Upper lobe of right lung (tissue), 1 donor: ENCODE results near the gene TDRD10. TPM values are rescaled to one million over a fixed set of nuclear protein-coding genes. Genes with fewer than 3 reads are reported as not detected.
"Not testable (repeated sequence)": the region's sequence is repeated elsewhere in the genome, so short reads cannot be mapped to it uniquely, and the experiment has no call there.

Experiments used
- ATAC-seq: fragments of 200-7000 bp; cut with Tn5 transposase; one replicate; pipeline ENCODE4 v1.9.1; 2020; ENCODE audit warnings: mild to moderate bottlenecking, moderate library complexity
- DNase-seq: peaks from one replicate; pipeline ENCODE4 v3.0.0-alpha.2; 2020
- H3K27ac ChIP-seq: fragments of 200-600 bp; one replicate; pipeline ENCODE4 v1.8.0; 2022
- H3K27me3 ChIP-seq: fragments of 200-600 bp; one replicate; pipeline ENCODE4 v1.8.0; 2022; ENCODE audit warnings: mild to moderate bottlenecking
- H3K36me3 ChIP-seq: fragments of 200-600 bp; one replicate; pipeline ENCODE4 v1.8.0; 2022
- H3K4me1 ChIP-seq: fragments of 200-600 bp; one replicate; pipeline ENCODE4 v1.8.0; 2022
- H3K4me3 ChIP-seq: fragments of 200-600 bp; one replicate; pipeline ENCODE4 v1.8.0; 2022; ENCODE audit warnings: mild to moderate bottlenecking
- H3K9me3 ChIP-seq: fragments of 200-600 bp; one replicate; pipeline ENCODE4 v1.8.0; 2022
- intact Hi-C: fragments of 100-400 bp; cut with DNase I; formaldehyde crosslinking; loops from one replicate; pipeline ENCODE4 v1.11.0; 2022
- total RNA-seq: library from RNA; stranded (reverse); fragmentation: NEBNext Ultra II Directional; extraction: Animal tissue kit (Norgen Biotek cat#: 25700); gene quantifications from one replicate; pipeline ENCODE4 v1.2.1, GENCODE V29; 2021
- TF ChIP-seq, protein P1 (sequence below): fragments of 200-600 bp; IDR thresholded peaks from one replicate; pipeline ENCODE4 v1.8.0; 2022; ENCODE audit warnings: antibody characterized with exemption
- donor health status: DM: no; HTN: yes; CAD: no; lungs with severe emphysema.

The TDRD10 gene
- total RNA-seq, 1 donor from 2014 or later, result 21.7 TPM

GRCh38 chr1:154481053-154481452 is 21.0 kb upstream of the TDRD10 start:
- no peak overlapping the region for H3K4me3 ChIP-seq
- H3K9me3 ChIP-seq, result no peaks in the 10 kb centered on the region
- ATAC-seq (no peak), DNase-seq (no peak)
- H3K27me3 ChIP-seq, result no peaks in the 10 kb centered on the region
- TF ChIP-seq, protein P1, sequence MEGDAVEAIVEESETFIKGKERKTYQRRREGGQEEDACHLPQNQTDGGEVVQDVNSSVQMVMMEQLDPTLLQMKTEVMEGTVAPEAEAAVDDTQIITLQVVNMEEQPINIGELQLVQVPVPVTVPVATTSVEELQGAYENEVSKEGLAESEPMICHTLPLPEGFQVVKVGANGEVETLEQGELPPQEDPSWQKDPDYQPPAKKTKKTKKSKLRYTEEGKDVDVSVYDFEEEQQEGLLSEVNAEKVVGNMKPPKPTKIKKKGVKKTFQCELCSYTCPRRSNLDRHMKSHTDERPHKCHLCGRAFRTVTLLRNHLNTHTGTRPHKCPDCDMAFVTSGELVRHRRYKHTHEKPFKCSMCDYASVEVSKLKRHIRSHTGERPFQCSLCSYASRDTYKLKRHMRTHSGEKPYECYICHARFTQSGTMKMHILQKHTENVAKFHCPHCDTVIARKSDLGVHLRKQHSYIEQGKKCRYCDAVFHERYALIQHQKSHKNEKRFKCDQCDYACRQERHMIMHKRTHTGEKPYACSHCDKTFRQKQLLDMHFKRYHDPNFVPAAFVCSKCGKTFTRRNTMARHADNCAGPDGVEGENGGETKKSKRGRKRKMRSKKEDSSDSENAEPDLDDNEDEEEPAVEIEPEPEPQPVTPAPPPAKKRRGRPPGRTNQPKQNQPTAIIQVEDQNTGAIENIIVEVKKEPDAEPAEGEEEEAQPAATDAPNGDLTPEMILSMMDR, result no peak
- peaks cover 19% of the 10 kb centered on the region for H3K36me3 ChIP-seq
- H3K27ac ChIP-seq, result no peak overlapping the region
- peaks cover 49% of the 10 kb centered on the region for H3K4me1 ChIP-seq
- intact Hi-C loops, result no loop called here

DNA sequence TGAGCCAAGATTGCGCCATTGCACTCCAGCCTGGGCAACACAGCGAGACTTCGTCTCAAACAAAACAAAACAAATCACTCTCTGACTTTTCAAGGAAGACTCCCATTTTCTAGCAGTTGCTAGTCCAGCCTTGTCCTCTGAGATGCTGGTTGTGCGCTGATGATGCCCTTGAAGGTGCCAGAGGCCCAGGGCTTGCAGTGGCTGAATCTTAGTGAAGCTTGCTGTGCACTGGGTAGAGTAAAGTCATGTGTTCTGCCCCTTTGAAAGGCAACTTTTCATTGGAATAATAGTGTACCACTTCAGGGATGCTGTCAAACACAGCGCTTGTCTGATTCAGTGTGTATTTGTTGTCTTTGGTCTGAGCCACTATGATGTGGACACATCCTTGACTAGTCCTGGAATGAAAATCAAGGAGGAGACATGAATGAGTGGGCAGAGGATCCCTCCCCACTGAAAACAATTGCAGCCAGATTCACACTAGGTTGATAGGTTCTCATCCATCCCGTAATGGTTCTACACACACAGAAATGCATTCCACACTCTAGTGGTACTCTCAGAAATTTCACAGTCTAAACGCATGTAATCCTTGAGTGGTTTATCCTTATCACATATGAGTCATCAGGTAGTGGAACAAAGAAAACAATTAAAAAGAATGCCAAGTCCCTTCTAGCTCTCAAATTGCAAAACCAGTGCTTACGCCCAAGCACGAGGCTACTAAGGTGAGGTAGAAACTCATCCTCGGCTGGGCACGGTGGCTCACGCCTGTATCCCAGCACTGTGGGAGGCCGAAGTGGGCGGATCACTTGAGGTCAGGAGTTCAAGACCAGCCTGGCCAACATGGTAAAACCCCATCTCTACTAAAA is 17.8 kb upstream of the TDRD10 start:
- TF ChIP-seq, protein P1, result no peak
- Histone ChIP-seq H3K9me3 (no peaks in the 10 kb centered on the region), H3K27ac (peak overlapping the region; percentile 74), H3K27me3 (no peaks in the 10 kb centered on the region), H3K4me3 (no peak overlapping the region), H3K36me3 (peaks cover 36% of the 10 kb centered on the region), H3K4me1 (peaks cover 54% of the 10 kb centered on the region)
- intact Hi-C loops, result no loop called here
- ATAC-seq, result peak; percentile 81
- DNase-seq, result peak; percentile 81

DNA sequence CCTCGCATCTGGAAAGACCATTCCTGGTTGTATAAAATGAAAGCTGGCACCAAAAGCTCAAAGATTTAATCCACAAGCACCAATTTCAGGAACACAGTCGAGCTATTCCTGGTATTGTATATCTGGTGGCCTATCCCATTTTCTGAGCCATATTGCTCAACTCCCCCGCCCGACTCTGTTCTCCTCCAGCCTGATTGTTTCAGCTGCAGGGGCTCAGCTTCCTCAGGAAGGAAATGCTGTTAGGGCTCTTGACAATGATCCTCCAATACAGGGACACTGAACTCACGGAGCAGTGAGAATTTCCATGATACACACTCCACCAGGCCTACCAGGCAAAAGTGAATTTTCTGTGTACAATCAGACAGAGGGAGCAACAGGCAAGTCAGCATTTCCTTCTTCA is 16.9 kb upstream of the TDRD10 start:
- no peaks in the 10 kb centered on the region for H3K9me3 ChIP-seq
- no peaks in the 10 kb centered on the region for H3K27me3 ChIP-seq
- ATAC-seq (peak; percentile 65), DNase-seq (no peak)
- intact Hi-C loops, result no loop called here
- peak overlapping the region; percentile 74 for H3K27ac ChIP-seq
- H3K4me1 ChIP-seq, result peaks cover 55% of the 10 kb centered on the region
- TF ChIP-seq, protein P1, result no peak
- no peak overlapping the region for H3K4me3 ChIP-seq
- peaks cover 36% of the 10 kb centered on the region for H3K36me3 ChIP-seq

GRCh38 chr1:154485910-154486496 is 16.0 kb upstream of the TDRD10 start:
- Histone ChIP-seq H3K27me3 (no peaks in the 10 kb centered on the region), H3K36me3 (peaks cover 36% of the 10 kb centered on the region), H3K9me3 (no peaks in the 10 kb centered on the region), H3K4me1 (peaks cover 59% of the 10 kb centered on the region), H3K27ac (peak overlapping the region; percentile 74), H3K4me3 (no peak overlapping the region)
- TF ChIP-seq, protein P1, result no peak
- DNase-seq (no peak), ATAC-seq (no peak)
- intact Hi-C loops, result no loop called here

- Histone ChIP-seq H3K27ac (peak overlapping the region; percentile 74), H3K4me1 (peaks cover 57% of the 10 kb centered on the region), H3K36me3 (peaks cover 41% of the 10 kb centered on the region)
- intact Hi-C loops, ATAC-seq, H3K27me3 ChIP-seq, H3K4me3 ChIP-seq, H3K9me3 ChIP-seq, DNase-seq: not testable (repeated sequence)
Observed at GRCh38 chr1:154486756-154487155, 15.3 kb upstream of the TDRD10 start.

DNA sequence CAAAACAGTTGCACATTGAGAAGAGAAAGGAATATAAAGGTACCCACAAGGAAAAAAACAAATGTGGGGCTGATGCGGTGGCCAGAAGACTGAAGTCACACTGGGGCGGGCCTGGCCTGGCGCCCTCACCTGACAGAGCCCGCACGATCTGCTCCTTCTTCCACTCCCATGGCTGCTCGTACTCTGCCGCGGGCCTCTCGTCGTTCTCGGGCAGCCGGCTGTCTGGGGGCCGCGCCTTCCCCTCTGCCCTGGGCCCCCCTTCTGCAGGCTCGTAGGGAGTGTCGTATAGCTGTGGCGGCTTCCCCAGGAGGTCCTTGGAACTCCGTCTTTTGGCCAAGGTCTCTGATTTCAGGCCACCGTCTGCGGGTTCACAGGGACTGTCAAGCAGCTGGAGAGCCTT is 13.1 kb upstream of the TDRD10 start:
- intact Hi-C loops, result no loop called here
- H3K27ac ChIP-seq, result no peak overlapping the region

More for the DNA sequence above, 13.1 kb upstream of the TDRD10 start:
- Histone ChIP-seq H3K36me3 (peaks cover 37% of the 10 kb centered on the region), H3K9me3 (no peaks in the 10 kb centered on the region), H3K4me1 (peaks cover 73% of the 10 kb centered on the region), H3K4me3 (no peak overlapping the region), H3K27me3 (no peaks in the 10 kb centered on the region)
- TF ChIP-seq, protein P1, result no peak
- ATAC-seq (no peak), DNase-seq (no peak)
